Measurements from ENCODE around the gene C3orf18. TPM values are rescaled to one million over a fixed set of nuclear protein-coding genes. Genes with fewer than 3 reads are reported as not detected.

Gene C3orf18
- total and polyA plus RNA-seq, 10 of the 15 experiments (the other 5 are each of a cell fraction or from before 2014, with no cell fraction given): 0.06 to 3.2 (median 0.66) TPM

- no peaks in the 10 kb centered on the region for H3K27me3 ChIP-seq (replicated peaks in 1 of 2; ENCODE audit: control insufficient read depth in 2 of 2, insufficient read depth in 2 of 2, low read length in 1 of 2)
- no peaks in the 10 kb centered on the region for H3K9me3 ChIP-seq (replicated peaks; ENCODE audit: control insufficient read depth, insufficient read depth, low read length)
- in situ Hi-C loops (cut with MboI) (loop anchor here (25.0 kb wide), 1 partner anchor 1079 kb away; no protein-coding TSS in a partner anchor), intact Hi-C loops (cut with micrococcal nuclease; ENCODE audit: unreplicated experiment) (no loop called here)
- no peak overlapping the region for H2AFZ ChIP-seq (ENCODE audit: control insufficient read depth, low read depth, low read length)
- H3K4me1 ChIP-seq (ENCODE audit: control insufficient read depth, insufficient read depth, low read length): peaks cover 21% of the 10 kb centered on the region
- ChIA-PET POLR2A (interaction anchor here (1.0 to 5.0 kb wide), 2 partner anchors 14 to 19 kb away, joined by 3 to 54 read pairs; no protein-coding TSS in a partner anchor), SMC1A (ENCODE audit: uncharacterized antibody, unreplicated experiment) (interaction anchor here (11.4 kb wide), 1 partner anchor 18 kb away, joined by 186 read pairs; no protein-coding TSS in a partner anchor), CTCF (interaction anchor here (13.6 to 13.9 kb wide), 2 partner anchors 18 to 34 kb away, joined by 317 to 410 read pairs; partner anchors contain the start of gene HEMK1), RAD21 (ENCODE audit: unreplicated experiment) (interaction anchor here (7.0 to 12.9 kb wide), 2 partner anchors 19 to 37 kb away, joined by 135 to 244 read pairs; partner anchors contain the start of gene HEMK1)
- H3K4me2 ChIP-seq (ENCODE audit: control insufficient read depth, insufficient read depth): no peak overlapping the region
- no peak overlapping the region for H3K4me3 ChIP-seq
- H3K79me2 ChIP-seq (ENCODE audit: control insufficient read depth, insufficient read depth, low read length): no peaks in the 10 kb centered on the region
- TF ChIP-seq CHD4 (IDR thresholded peaks at IDR 0.05): no peak
- no peak for TF ChIP-seq CTCF (IDR thresholded peaks at IDR 0.05 in 2 of 3, conservative IDR thresholded peaks at IDR 0.05 in 1 of 3; ENCODE audit: control insufficient read depth in 2 of 3, extremely low read depth in 1 of 3, insufficient read depth in 1 of 3, low read depth in 3 of 3, low read length in 3 of 3)
- TF ChIP-seq BRCA1 (IDR thresholded peaks at IDR 0.05; ENCODE audit: low read depth, low read length): no peak
- TF ChIP-seq KLF5 (IDR thresholded peaks at IDR 0.05; ENCODE audit: partially characterized antibody): no peak
- TF ChIP-seq USF2 (IDR thresholded peaks at IDR 0.05; ENCODE audit: borderline replicate concordance, low read depth, low read length): no peak
- TF ChIP-seq PRDM15 (CRISPR knock-in tag; IDR thresholded peaks at IDR 0.05): no peak
- no peak for TF ChIP-seq NR2F1 (conservative IDR thresholded peaks at IDR 0.05)
- TF ChIP-seq MEF2B (IDR thresholded peaks at IDR 0.05; ENCODE audit: partially characterized antibody, poor library complexity, severe bottlenecking): no peak
- TF ChIP-seq ZNF217 (IDR thresholded peaks at IDR 0.05): no peak
- H4K20me1 ChIP-seq (ENCODE audit: control insufficient read depth, insufficient read depth): no peaks in the 10 kb centered on the region
- BruUV-seq (replicated peaks): no TSS peak
- 53% methylated on average over 7 of the region's 7 CpGs for WGBS (ENCODE audit: insufficient coverage, insufficient replicate concordance, low lambda C conversion rate, missing lambda C conversion rate)
- H3K27ac ChIP-seq (ENCODE audit: control insufficient read depth, insufficient read depth): no peak overlapping the region
- ATAC-seq (no peak), FAIRE-seq (no peak), DNase-seq (ENCODE audit: low read depth, low spot score) (no peak)
- no peak overlapping the region for H3K9ac ChIP-seq (ENCODE audit: control insufficient read depth, insufficient read depth, low read length)
- no peaks in the 10 kb centered on the region for H3K36me3 ChIP-seq (ENCODE audit: control insufficient read depth in 2 of 2, insufficient read depth in 2 of 2, low read length in 1 of 2)
Measured at GRCh38 chr3:50608278-50608677, 40.7 kb upstream of the C3orf18 start.
